ENCODE measurements around the gene ABCB1.

The ABCB1 gene

GRCh38 chr7:87600130-87601124 lies at the start of gene ABCB1:
Gene ABCB1 (minus strand): TSS chr7:87600884. CDS start chr7:87600184, 700 bp downstream.
- DNase-seq = no peak

DNA sequence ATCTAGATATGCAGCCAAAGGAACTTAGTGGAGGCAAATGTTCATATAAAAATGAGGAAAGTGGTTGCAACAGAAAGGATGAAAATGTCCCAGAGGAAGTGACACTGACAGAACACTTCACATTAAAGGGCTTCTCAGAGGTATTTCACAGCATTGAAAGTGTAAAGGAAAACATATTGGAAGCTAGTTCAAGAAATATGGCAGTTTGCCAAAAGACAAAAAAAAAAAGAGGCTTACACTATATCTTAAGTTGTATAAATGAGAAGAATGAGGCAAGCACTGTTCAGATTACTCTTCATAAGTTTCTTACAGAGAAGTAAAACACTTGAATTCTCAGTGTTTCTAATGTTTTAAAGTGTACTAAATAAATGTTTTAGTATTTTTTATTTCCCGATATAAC lies 47.6 kb upstream of the ABCB1 start:
- no peak for DNase-seq

DNA sequence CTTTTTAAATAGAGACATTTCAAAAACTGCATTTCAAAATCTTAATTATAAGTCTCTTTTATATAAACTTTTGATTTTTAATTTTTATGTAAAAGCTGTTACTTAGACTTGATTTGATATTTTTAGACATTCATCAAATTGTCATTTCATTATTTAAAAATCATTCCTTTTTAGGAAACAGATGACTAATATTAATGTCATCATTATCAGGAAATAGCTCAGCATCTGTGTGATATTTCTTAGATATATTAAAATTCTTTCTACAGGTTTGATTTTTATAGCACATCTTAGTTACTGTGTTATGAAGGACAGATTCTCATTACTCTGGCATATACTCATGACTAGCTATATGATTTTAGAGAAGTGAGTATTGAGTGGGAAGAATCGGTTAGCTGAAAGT lies 44.8 kb upstream of the ABCB1 start:
- no peak for DNase-seq

DNA sequence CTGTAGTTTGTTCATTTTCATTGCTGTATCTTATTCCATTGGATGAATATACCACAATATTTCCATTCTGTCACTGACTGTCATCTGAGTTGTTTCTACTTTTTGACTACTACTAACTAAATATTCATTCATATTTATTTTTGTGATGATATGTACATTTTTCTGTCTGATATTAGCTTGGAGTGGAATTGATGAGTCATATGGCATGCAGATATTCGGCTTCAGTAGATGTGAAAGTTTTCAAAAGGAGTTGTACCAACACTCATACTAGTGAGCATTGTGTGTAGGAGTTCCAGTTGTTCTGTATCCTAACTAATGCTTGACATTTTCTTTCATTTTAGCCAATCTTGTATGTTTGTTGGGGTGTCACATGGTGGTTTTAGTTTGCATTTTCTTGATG lies 35.2 kb upstream of the ABCB1 start:
- no peak for DNase-seq

DNA sequence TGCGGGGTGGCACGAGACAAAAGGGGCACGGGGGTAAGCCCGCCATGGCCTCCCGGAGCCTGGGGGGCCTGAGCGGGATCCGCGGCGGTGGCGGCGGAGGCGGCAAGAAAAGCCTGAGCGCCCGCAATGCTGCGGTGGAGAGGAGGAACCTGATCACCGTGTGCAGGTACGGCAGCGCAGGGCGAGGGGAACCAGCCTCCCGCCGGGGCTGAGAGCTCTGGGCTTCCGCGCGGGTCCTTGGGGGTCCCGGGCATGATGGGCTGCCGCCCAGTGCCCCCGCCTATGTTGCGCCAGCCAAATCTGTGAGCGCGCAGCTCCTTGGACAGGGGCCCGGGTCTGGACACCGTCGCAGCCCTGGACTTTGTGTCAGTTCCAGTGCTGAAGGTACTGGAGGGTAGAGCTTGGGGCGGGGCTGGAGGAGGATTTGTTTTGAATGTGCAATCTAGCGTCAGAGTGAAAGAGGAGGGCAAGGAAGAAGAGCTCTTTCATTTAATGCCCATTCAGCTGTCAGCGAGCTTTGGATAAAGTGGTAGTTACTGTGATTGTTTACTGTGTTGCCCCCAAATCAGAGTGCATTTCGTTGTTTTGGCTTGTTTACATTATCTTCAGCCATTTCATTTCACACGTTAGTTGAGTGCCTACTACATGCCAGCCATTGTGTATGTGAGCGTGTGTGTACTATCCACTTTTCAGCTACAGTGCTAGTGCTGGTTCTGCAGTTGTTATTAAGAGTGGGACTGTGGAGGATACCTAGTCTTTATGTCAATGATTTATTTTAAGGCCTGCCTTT lies 28.3 kb upstream of the ABCB1 start:
- peak in 1 of 2 experiments; percentile 21 for DNase-seq

GRCh38 chr7:87627634-87627994 lies 26.9 kb upstream of the ABCB1 start:
- DNase-seq = no peak

- DNase-seq = no peak
Observed at GRCh38 chr7:87625101-87625500, 24.4 kb upstream of the ABCB1 start.

DNA sequence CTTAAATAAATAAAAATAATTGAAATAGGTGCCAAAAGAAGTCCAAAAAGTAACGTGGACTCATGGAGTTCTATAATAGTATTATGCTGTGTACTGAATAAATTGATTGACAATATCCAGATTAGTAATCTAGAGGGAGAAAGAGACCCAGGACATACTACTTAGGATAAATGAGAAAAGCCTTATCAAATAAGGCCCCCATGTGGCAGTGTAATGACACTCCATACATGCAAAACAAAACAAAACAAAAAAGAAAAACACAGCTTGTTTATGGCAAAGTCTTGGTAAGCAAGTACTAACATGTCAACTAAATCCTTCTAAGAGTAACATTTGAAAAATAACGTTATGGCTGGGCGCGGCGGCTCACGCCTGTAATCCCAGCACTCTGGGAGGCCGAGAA lies 23.9 kb upstream of the ABCB1 start:
- no peak for DNase-seq

DNA sequence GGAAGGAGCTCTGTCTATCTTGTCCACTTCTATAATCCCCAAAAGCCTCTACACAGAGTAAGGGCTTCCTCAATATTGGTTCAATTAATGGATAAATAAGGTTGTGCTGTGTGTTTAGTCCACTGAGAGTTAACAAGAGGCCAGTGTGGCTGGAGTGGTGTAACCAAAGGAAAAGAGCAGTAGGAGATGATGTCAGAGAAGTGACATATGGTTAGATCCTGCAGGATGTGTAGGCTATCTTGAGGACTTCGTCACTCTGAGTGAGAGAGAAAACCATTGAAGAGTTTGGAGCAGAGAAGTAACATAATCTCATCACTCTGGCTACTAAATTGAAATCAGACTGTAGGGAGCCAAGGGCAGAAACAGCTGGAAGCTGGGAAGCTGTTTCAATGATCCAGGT lies 14.5 kb upstream of the ABCB1 start:
- no peak for DNase-seq

GRCh38 chr7:87609916-87610315 lies 9.2 kb upstream of the ABCB1 start:
- no peak for DNase-seq

DNA sequence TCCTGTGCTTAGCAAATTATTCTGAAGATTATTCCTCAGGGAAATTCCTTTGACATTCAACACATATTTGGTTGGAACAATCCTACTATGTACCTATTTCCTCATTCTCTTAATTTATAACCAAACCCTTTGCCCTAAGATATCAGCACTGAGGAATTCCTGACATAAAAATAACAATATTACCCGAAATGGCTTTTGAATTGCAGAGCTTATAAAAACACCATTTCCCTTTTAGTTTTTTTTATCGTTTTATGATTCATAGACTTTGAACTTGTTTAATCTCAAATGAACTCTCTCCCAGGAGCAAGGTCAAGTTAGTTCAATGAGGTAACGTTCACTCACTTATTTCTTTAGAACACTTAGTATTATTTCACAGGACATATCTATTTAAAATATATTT lies 7.7 kb upstream of the ABCB1 start:
- no peak for DNase-seq

- no peak for DNase-seq
Observed at GRCh38 chr7:87604264-87604663, 3.6 kb upstream of the ABCB1 start.

- no peak for DNase-seq
Observed at GRCh38 chr7:87599336-87599735, 1.3 kb downstream of the ABCB1 start.

DNA sequence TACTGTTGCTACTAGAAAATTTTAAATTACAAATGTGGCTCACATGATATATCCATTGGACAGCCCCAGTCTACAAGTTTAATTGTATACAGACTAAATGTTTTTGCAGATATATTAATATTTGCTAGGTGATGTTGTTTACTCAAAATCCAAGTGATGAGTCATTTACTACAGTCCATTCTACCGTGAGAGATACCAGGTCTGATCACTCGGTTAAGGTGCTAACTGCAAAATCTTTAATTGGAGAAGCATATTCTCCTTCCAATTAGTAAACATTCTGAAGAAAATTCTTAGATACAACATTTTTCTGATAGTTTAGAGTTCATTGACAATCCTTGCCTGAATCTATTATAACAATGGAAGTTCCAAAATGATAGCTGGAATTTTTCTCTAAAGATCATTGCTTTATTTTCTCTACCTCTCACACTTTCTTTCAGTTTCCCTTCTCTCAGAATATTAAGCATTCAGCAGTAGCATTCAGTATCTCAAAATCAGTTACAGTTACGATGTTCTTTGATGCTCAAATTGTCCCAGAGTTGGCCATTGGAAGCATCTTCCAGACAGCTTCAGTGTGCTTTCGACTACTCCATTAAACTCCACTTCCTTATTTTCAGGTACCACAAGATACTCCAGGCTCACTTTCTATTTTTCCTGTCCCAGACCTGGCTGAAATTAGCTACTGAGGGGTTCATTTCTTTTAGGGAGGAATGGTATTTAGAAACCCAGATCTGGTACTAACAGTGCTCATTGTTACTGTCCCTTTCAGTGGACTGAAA lies 2.3 kb downstream of the ABCB1 start:
- no peak for DNase-seq

- no peak for DNase-seq
Observed at GRCh38 chr7:87596696-87597095, 4.0 kb downstream of the ABCB1 start.

- DNase-seq = no peak
Observed at GRCh38 chr7:87596136-87596535, 4.5 kb downstream of the ABCB1 start.

DNA sequence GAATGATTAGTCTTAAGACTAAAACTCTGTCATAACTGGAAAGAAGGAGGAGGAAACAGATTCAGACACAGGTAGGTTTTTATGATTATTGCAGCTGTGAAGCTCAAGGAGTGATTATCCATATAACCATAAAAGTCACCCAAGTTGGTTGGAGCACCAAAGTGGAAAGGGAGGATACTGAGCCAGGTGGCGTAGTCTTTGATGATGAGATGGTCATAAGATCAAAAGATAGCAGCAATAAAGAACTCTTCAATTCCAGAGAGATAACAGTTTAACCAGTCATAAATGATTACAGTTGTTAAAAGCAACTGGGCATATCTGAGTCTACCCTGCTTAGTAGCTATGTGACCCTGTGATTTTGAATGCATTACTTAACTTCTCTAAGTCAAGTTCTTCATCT lies 8.4 kb downstream of the ABCB1 start:
- no peak for DNase-seq

DNA sequence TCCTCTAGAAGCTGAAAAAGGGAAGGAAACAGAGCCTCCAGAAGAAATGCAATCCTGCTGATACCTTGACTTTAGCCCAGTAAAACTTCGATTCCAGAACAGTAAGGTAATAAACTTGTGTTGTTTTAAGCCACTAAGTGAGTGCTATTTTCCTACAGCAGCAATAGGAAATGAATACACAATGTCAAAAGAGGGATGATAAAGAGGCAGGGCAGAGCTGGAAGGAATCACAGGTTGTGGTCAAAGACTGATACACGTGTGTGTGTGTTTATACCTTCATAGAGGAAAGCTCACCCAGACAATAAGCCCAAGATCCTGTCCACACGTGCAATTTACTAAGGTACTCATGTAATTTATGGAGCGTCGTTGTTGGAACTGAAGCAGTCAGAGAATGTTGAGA lies 9.5 kb downstream of the ABCB1 start:
- DNase-seq = no peak

DNA sequence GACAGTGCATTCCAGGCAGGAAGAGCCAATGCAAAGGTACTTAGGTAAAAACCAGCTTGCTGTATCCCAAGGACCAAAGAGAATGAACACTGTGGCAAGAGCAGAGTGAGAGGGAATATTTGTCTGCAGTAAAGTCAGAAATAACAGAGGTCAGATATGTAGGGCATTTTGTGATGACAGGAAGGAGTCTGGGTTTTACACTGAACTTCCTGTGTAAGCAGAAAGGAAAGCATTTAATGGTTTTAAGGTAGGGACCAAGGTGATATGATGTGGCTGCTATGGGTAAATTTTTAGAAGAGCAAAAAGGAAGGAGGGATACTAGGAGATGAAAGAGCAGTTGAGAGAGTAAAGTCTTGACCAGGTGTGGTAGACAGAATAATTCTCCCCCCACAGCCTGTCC lies 10.1 kb downstream of the ABCB1 start:
- no peak for DNase-seq

- DNase-seq = no peak
Observed at GRCh38 chr7:87589631-87590030, 11.1 kb downstream of the ABCB1 start.

- DNase-seq = no peak
Observed at GRCh38 chr7:87581723-87582122, 19.0 kb downstream of the ABCB1 start.

DNA sequence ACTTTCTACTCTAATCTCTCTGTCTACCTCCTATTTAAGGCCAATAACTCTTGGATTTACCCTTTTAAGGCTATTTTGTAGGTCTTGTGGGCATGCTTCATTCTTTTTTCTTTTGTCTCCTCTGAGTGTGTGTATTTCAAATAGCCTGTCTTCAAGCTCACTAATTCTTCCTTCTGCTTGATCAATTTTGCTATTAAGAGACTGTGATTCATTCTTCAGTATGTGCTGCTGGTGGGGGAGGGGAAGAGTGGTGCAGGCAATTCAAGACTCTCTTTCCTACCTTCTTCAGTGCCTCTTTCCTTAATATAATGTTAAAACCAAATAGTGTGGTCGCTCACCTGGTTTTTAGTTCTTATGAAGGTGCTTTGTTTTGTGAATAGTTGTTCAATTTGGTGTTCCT lies 20.0 kb downstream of the ABCB1 start:
- DNase-seq = no peak

GRCh38 chr7:87575521-87575920 lies 25.2 kb downstream of the ABCB1 start:
- DNase-seq = no peak

Data from SW 1271 (cell line).